GM19395 (cell line): ENCODE measurements around the gene MEGF11.
"Not testable (repeated sequence)": the region's sequence is repeated elsewhere in the genome, so short reads cannot be mapped to it uniquely, and the experiment has no call there.

Experiments used
- ATAC-seq: cut with Tn5 transposase; IDR thresholded peaks from one replicate; pipeline ENCODE4 v1.9.1; 2021; ENCODE audit warnings: mild to moderate bottlenecking, moderate library complexity; ENCODE audit not compliant: unreplicated experiment

The MEGF11 gene

GRCh38 chr15:65986416-65986815, 267.1 kb downstream of the MEGF11 start:
- no peak for ATAC-seq

- ATAC-seq: no peak
Observed at GRCh38 chr15:65985387-65985786, 268.2 kb downstream of the MEGF11 start.

DNA sequence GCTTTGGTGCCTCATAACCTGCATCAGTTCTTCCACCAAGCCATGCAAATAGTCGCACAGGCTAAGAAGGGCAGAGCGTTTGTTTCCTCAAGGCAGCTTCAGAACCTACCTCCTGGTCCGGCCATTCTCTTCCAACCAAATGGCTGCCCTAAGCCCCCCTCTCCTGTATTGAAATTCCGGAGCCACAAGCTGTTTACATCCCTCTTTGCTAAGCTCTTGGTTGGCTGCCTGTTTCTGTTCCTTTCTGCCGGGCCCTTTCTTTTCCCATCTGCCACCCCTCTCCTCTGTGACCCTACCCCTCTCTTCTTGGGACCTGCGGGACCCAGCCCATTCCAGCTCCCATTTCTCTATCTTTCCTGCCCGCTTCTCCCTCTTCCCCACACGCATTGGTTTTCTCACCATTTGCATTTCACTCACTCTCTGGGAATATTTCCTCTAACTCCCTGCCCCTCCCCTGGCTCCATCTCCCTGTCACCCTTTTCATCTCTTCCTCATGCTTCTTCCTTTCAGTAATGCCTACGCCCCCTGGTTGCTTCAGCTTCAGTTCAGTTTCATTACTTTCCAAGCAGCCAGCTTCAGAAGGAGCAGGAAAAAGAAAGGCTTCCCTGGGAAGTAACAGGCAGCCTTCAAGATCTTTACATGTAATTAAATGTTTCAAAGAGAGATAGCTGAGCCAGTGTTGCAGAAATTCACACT, 270.8 kb downstream of the MEGF11 start:
- ATAC-seq: no peak

DNA sequence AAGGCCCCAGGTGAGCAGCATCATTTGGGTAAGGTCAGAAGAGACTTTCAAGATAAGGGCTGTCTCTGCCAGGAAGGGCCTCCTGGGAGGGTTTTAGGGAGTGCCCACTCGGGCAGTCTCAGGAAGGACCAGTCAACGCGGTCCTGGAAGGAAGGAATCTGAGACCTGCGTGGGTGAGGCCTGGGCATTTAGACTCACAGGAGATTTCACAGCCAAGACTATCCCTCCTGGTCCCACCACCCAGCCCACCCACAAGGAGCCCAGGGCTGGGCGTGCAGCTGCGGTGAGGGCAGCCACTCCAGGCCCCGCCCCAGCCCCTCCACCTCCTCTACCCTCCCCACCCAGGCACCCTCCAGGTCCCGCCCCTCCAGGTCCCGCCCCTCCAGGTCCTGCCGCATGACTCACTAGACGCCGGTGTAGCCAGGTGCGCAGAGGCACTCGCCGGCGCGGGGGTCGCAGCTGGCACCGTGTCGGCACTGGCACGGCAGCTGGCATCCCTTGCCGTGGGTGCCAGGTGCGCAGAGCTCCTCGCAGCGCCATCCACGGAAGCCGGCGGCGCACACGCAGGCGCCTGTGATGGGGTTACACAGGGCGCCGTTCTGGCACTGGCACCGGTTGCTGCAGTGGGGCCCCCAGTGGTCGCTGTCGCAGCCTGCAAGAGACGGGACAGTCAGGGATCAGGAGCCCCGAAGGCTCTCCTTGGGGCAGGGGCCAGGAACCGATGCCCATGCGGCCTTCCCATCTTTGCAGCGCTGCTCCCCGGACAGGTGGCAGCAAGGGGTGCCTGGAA, 271.5 kb downstream of the MEGF11 start:
- ATAC-seq: no peak

- no peak for ATAC-seq
Observed at GRCh38 chr15:65980824-65981456, 272.6 kb downstream of the MEGF11 start.

DNA sequence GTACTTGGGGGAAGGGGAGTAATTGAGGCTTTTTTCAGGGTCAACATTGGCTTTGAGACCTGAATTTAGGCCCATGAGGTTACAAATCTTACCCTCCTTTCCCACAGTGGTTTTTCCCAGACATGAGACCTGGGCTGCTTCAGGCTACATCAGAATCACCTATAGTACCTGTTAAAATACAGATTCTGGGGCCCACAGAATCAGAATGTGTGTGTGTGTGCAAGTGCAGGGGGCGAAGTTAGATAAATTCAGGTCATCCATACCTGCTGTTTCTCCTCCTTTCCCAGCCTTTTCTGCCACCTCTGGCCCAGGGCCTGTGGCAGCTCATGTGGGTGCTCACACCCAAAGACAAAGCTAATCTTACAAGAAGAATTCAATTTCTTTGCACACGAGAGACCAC, 273.7 kb downstream of the MEGF11 start:
- no peak for ATAC-seq

- ATAC-seq: no peak
Observed at GRCh38 chr15:65979316-65979715, 274.2 kb downstream of the MEGF11 start.

GRCh38 chr15:65978110-65978509, 275.4 kb downstream of the MEGF11 start:
- ATAC-seq: no peak

- ATAC-seq: not testable (repeated sequence)
Observed at GRCh38 chr15:65976196-65976595, 277.4 kb downstream of the MEGF11 start.

- no peak for ATAC-seq
Observed at GRCh38 chr15:65971741-65971995, 281.9 kb downstream of the MEGF11 start.

DNA sequence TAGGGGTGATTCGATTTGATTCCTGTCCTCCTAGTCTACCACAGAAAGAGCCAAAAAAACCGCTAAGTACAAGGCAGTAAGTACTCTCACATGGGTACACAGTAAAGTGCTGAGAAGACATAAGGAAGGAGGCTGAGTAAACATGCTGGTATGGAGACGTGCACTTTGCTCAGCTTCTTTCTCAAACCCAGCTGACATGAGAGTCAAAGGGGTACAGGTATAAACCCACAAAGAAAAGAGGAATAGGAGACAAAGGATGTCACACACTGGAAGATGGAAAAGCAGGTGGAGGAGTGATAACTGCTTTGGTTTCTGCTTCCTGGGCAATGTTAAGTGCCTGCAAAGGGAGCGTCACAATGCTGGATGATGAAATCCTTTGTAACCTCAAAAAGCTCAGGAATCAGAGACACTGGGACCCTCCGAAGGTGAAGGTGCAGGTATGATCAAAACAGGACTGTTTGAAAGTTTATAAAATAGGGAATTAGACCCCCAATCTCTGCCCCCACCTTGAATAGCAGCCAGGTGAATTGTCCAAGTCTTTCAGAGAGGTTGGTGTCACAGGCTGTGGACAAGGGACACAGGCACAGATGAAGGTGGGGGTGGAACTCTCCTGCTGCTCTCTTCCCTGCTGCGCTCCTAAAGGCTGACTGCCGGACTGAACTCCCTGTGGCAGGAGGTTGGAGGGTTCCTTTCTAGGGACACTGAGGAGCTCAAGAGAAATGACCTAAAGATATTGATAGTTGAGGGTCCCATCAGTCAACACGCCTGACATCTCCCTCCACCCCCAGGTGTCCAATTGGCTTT, 282.4 kb downstream of the MEGF11 start:
- ATAC-seq: no peak

- ATAC-seq: no peak
Observed at GRCh38 chr15:65969865-65970816, 283.4 kb downstream of the MEGF11 start.

- ATAC-seq: no peak
Observed at GRCh38 chr15:65968511-65968910, 285.0 kb downstream of the MEGF11 start.

DNA sequence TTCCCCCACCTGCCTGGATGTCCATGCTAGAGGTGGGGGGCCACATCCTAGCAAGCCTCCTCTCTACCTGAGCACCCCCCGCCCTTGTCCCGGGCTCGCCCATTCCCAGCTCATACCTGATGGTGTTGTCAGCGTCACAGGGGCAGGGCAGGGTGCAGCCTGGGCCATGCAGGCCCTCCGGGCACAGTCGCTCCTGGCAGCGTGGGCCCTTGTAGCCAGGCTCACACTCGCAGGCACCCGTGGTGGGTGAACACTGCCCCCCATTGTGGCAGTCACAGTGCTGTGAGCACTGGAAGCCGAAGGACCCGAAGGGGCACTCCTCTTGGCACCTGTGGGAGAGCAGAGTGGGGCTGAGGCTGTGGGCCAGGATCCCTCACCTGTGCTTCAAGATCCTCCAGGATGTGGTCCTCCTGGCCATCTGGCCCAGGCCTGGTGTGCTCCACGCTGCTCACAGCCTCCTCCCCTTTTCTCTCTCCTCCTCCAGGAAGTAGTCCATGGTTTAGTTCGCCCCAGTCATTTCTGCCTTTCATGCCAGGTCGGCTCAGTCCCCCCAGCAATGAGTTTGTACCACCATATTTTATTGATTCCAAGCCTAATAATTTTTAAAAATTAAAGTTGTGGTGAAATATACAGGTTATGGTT, 288.6 kb downstream of the MEGF11 start:
- no peak for ATAC-seq

GRCh38 chr15:65963911-65964482, 289.6 kb downstream of the MEGF11 start:
- no peak for ATAC-seq

DNA sequence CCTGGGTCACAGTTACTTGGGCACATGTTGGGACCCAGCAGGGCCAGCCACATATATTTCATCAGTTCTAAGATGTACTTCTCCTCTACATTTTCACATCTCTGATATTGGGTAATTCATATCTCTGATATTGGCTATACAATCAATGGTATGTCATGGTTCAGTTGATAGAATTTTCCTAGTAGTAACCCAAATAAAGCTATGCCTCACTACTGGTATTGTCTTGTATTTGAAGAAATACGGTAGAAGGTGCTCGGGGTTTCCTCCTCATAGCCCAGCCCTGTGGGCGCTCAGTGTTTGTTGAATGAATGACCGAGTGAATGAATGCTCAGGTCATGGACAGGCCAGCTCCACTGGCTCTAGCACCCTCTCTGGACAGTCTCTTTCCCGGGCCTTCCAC, 290.2 kb downstream of the MEGF11 start:
- ATAC-seq: no peak

DNA sequence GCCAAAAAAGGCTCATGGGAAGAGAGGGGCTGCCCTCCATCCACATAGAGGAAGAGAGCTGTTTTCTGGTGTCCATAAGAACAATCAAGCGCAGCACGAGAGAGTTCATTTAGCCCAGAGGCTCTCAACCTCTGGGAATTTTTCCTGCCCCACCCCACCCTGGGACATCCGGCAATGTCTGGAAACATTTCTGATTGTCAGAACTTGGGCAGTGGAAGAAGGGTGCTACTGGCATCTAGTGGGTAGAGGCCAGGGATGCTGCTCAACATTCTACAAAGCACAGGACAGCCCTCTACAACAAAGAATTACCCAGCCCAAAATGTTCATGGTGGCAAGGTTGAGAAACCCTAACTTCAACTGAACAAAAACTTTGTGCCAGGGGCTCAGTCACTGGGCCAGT, 291.4 kb downstream of the MEGF11 start:
- no peak for ATAC-seq

DNA sequence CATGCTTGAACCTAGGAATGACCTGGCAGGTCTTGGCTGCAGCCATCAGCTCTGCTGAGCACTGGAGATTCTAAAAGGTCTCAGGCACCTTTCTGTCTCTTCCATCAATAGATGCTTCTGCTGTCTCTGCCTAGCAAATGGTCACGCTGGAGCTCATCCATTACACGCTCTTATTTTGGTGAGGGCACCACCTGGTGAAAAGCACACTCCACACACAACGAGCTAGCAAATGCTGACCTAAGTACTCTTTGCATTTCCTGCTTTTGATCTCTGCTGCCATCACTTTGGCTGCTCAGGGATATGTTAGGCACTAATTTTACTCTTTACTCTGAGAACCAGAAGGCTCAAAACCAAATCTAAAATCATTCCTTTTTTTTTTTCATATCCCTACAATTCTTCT, 293.0 kb downstream of the MEGF11 start:
- ATAC-seq: no peak

DNA sequence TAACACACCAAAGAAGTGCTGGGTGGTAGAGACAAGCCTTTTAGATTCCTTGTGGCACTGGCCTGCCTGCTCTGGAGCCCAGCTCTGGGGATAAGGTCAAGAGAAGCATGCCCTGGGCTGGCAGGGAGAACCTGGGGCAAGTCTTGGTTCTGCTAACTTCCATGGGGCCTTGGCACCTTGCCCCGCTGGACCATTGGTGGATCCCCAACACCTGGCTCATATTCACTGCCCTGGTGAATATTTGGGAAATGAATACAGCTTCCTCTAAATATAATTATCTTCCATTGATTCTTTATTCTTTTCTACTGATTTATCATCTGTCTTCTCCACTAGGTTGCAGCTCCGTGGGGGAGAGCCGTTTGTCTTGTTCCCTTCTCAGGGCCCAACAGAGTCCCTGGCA, 294.7 kb downstream of the MEGF11 start:
- no peak for ATAC-seq

DNA sequence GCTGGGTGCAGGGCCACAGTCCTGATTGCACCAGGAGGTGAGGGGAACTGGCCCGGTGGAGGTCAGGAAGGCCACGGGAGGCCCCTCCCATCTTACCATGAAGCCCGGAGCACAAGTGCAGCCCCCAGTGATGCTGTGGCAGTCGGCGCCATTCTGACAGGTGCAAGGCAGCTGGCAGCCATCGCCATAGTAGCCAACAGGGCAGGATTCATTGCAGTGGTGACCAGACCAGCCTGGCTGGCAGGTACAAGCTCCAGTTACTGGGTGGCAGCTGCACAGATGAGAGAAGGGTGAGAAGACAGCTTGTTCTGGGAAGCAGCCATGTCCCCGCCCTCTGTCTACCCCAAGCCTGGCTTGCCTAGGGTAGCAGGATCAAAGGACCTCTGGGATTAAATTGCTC, 296.1 kb downstream of the MEGF11 start:
- no peak for ATAC-seq
